Activated T-cell treated with anti-CD3 and anti-CD28 coated beads for 24 hours (primary cell): Measurements from ENCODE around the gene CCDC30.

Experiments used
- DNase-seq: peaks from one replicate; pipeline ENCODE4 v3.0.0-alpha.2; 2020; ENCODE audit warnings: low read depth

Gene CCDC30

GRCh38 chr1:42462828-42463763 is at the start of gene CCDC30:
Gene CCDC30 (plus strand): TSS chr1:42463286. CDS start chr1:42480552, 17,266 bp downstream.
- peak; percentile 94 for DNase-seq

GRCh38 chr1:42414551-42415496 is 48.3 kb upstream of the CCDC30 start:
- no peak for DNase-seq

GRCh38 chr1:42417166-42417565 is 45.9 kb upstream of the CCDC30 start:
- DNase-seq = no peak

- DNase-seq = no peak
Measured at GRCh38 chr1:42418516-42418915, 44.6 kb upstream of the CCDC30 start.

- no peak for DNase-seq
Measured at GRCh38 chr1:42419126-42419821, 43.8 kb upstream of the CCDC30 start.

- DNase-seq = no peak
Measured at GRCh38 chr1:42420121-42420520, 43.0 kb upstream of the CCDC30 start.

GRCh38 chr1:42420911-42421585 is 42.0 kb upstream of the CCDC30 start:
- DNase-seq = no peak

- no peak for DNase-seq
Measured at GRCh38 chr1:42422737-42423136, 40.3 kb upstream of the CCDC30 start.

GRCh38 chr1:42423681-42424080 is 39.4 kb upstream of the CCDC30 start:
- no peak for DNase-seq

- no peak for DNase-seq
Measured at GRCh38 chr1:42424201-42424600, 38.9 kb upstream of the CCDC30 start.

GRCh38 chr1:42427240-42427639 is 35.8 kb upstream of the CCDC30 start:
- no peak for DNase-seq

- no peak for DNase-seq
Measured at GRCh38 chr1:42429603-42430002, 33.5 kb upstream of the CCDC30 start.

GRCh38 chr1:42430286-42431135 is 32.6 kb upstream of the CCDC30 start:
- no peak for DNase-seq

- DNase-seq = no peak
Measured at GRCh38 chr1:42431514-42431913, 31.6 kb upstream of the CCDC30 start.

GRCh38 chr1:42432714-42433113 is 30.4 kb upstream of the CCDC30 start:
- DNase-seq = no peak

GRCh38 chr1:42433369-42433768 is 29.7 kb upstream of the CCDC30 start:
- DNase-seq = no peak

GRCh38 chr1:42434340-42434739 is 28.7 kb upstream of the CCDC30 start:
- no peak for DNase-seq

GRCh38 chr1:42439940-42440339 is 23.1 kb upstream of the CCDC30 start:
- DNase-seq = no peak

GRCh38 chr1:42442662-42443061 is 20.4 kb upstream of the CCDC30 start:
- no peak for DNase-seq

GRCh38 chr1:42449256-42449655 is 13.8 kb upstream of the CCDC30 start:
- no peak for DNase-seq

- DNase-seq = no peak
Measured at GRCh38 chr1:42450061-42450460, 13.0 kb upstream of the CCDC30 start.
